Aorta (tissue), 5 donors: ENCODE measurements around the gene TMCC3. TPM values are rescaled to one million over a fixed set of nuclear protein-coding genes. Genes with fewer than 3 reads are reported as not detected.

ENCODE experiments used
- ATAC-seq: fragments of 200-7000 bp; cut with Tn5 transposase; one replicate; pipeline ENCODE4 v1.9.1; 2022; ENCODE audit warnings: moderate library complexity; ENCODE audit not compliant: low FRiP score
- DNase-seq, 2 donors: peaks; one replicate each; pipeline ENCODE4 v3.0.0-alpha.2; 2020
- H3K27ac ChIP-seq, 2 donors: one replicate each; pipeline ENCODE4 v1.5.1; 2013; ENCODE audit warnings: low read length in 2 of 2, mild to moderate bottlenecking in 2 of 2, moderate library complexity in 2 of 2, control low read depth in 1 of 2, inconsistent platforms in 1 of 2, low read depth in 1 of 2
- H3K27me3 ChIP-seq, 2 donors: one replicate each; pipeline ENCODE4 v1.6.1; 2013; ENCODE audit warnings: control low read depth in 1 of 2, low read length in 1 of 2, mild to moderate bottlenecking in 1 of 2, moderate library complexity in 1 of 2; ENCODE audit not compliant: insufficient read depth in 2 of 2, control insufficient read depth in 1 of 2
- H3K36me3 ChIP-seq, 2 donors: one replicate each; pipeline ENCODE4 v1.6.1; 2013; ENCODE audit warnings: control low read depth in 1 of 2, low read length in 1 of 2, mild to moderate bottlenecking in 1 of 2; ENCODE audit not compliant: insufficient read depth in 2 of 2, control insufficient read depth in 1 of 2
- H3K4me1 ChIP-seq, 2 donors: one replicate each; pipeline ENCODE4 v1.6.1; 2013; ENCODE audit warnings: low read length in 2 of 2, control low read depth in 1 of 2, mild to moderate bottlenecking in 1 of 2, moderate library complexity in 1 of 2; ENCODE audit not compliant: insufficient read depth in 2 of 2, control insufficient read depth in 1 of 2
- H3K4me3 ChIP-seq, 2 donors: one replicate each; pipeline ENCODE4 v1.5.1; 2013; ENCODE audit warnings: low read length in 2 of 2, control low read depth in 1 of 2, mild to moderate bottlenecking in 1 of 2
- H3K9me3 ChIP-seq: one replicate; pipeline ENCODE4 v1.6.1; 2013; ENCODE audit warnings: mild to moderate bottlenecking, low read length; ENCODE audit not compliant: control insufficient read depth
- whole genome bisulfite sequencing, 2 donors: extraction: QIAGEN DNeasy Blood & Tissue Kit; methylation state at CpG; one replicate each; pipeline ENCODE4 v1.1.7; 2013; 5-methylcytosine and 5-hydroxymethylcytosine counted together
- intact Hi-C, 2 donors: fragments of 100-400 bp; cut with DNase I; formaldehyde crosslinking; loops; one replicate each; pipeline versions ENCODE4 v1.14.2 to v1.15.0; 2022
- polyA plus RNA-seq, 2 donors: library from polyadenylated mRNA; stranded (reverse); fragments of 200-250 nt; gene quantifications; one replicate each; pipeline ENCODE4 v1.2.3, GENCODE V29; 2013
- total RNA-seq, 2 donors: library from RNA; stranded (reverse); fragmentation: NEBNext Ultra II Directional; extraction: Animal tissue kit (Norgen Biotek cat#: 25700); gene quantifications; one replicate each; pipeline ENCODE4 v1.2.1, GENCODE V29; 2021
- donor health status: healthy with polysubstance abuse.
- donor health status: Bipolar disorder and iron deficiency.
- donor health status: DM: no; HTN: no; CAD: no.
- donor health status: DM: no; HTN: no; CAD: no.
- donor health status: DM: yes; HTN: yes; CAD: no.

The TMCC3 gene
- total and polyA plus RNA-seq, 4 donors: 0.74 to 16.8 (median 12.5) TPM

- H3K4me1 ChIP-seq: no peaks in the 10 kb centered on the region
- no peaks in the 10 kb centered on the region for H3K36me3 ChIP-seq
- no peaks in the 10 kb centered on the region for H3K9me3 ChIP-seq
- H3K27me3 ChIP-seq: no peaks in the 10 kb centered on the region
- H3K27ac ChIP-seq: no peak overlapping the region
- 76 to 87% methylated on average over 2 of the region's 2 CpGs for WGBS, 2 donors
- DNase-seq (no peak), ATAC-seq (no peak)
- H3K4me3 ChIP-seq: no peak overlapping the region
- intact Hi-C loops: no loop called here
Observed at GRCh38 chr12:94666158-94666557, 15.8 kb upstream of the TMCC3 start.

GRCh38 chr12:94663702-94664101 lies 13.3 kb upstream of the TMCC3 start:
- H3K27me3 ChIP-seq: no peaks in the 10 kb centered on the region
- H3K4me1 ChIP-seq: no peaks in the 10 kb centered on the region
- H3K36me3 ChIP-seq: no peaks in the 10 kb centered on the region
- H3K27ac ChIP-seq: no peak overlapping the region
- no peaks in the 10 kb centered on the region for H3K9me3 ChIP-seq
- H3K4me3 ChIP-seq: no peak overlapping the region
- intact Hi-C loops: no loop called here
- ATAC-seq: no peak
- no peak for DNase-seq
- WGBS, 2 donors: 82 to 92% methylated on average over 4 of the region's 4 CpGs

GRCh38 chr12:94663071-94663470 lies 12.7 kb upstream of the TMCC3 start:
- intact Hi-C loops: no loop called here
- H3K36me3 ChIP-seq: no peaks in the 10 kb centered on the region
- WGBS, 2 donors: 71 to 73% methylated on average over 4 of the region's 4 CpGs
- H3K4me1 ChIP-seq: no peaks in the 10 kb centered on the region
- DNase-seq (no peak), ATAC-seq (no peak)
- no peaks in the 10 kb centered on the region for H3K27me3 ChIP-seq
- H3K9me3 ChIP-seq: no peaks in the 10 kb centered on the region
- no peak overlapping the region for H3K27ac ChIP-seq
- no peak overlapping the region for H3K4me3 ChIP-seq

- Histone ChIP-seq H3K4me1 (no peaks in the 10 kb centered on the region), H3K27ac (no peak overlapping the region), H3K27me3 (no peaks in the 10 kb centered on the region), H3K9me3 (no peaks in the 10 kb centered on the region), H3K36me3 (no peaks in the 10 kb centered on the region), H3K4me3 (no peak overlapping the region)
- ATAC-seq: no peak
- no peak for DNase-seq
- intact Hi-C loops: no loop called here
- 33 to 56% methylated on average over 3 of the region's 3 CpGs for WGBS, 2 donors
Observed at GRCh38 chr12:94660436-94660835, 10.1 kb upstream of the TMCC3 start.

- WGBS, 2 donors: 84 to 85% methylated on average over 3 of the region's 3 CpGs
- intact Hi-C loops: no loop called here
- H3K36me3 ChIP-seq: no peaks in the 10 kb centered on the region
- no peak overlapping the region for H3K4me3 ChIP-seq
- no peaks in the 10 kb centered on the region for H3K9me3 ChIP-seq
- no peaks in the 10 kb centered on the region for H3K27me3 ChIP-seq
- H3K4me1 ChIP-seq: no peaks in the 10 kb centered on the region
- ATAC-seq: no peak
- no peak overlapping the region for H3K27ac ChIP-seq
- DNase-seq: no peak
Observed at GRCh38 chr12:94659346-94659930, 9.1 kb upstream of the TMCC3 start.

- no peaks in the 10 kb centered on the region for H3K27me3 ChIP-seq
- intact Hi-C loops: no loop called here
- WGBS, 2 donors: 9 to 10% methylated on average over 1 of the region's 1 CpG
- ATAC-seq (no peak), DNase-seq (no peak)
- no peaks in the 10 kb centered on the region for H3K4me1 ChIP-seq
- no peak overlapping the region for H3K27ac ChIP-seq
- no peaks in the 10 kb centered on the region for H3K9me3 ChIP-seq
- no peaks in the 10 kb centered on the region for H3K36me3 ChIP-seq
- no peak overlapping the region for H3K4me3 ChIP-seq
Observed at GRCh38 chr12:94658931-94659330, 8.6 kb upstream of the TMCC3 start.

GRCh38 chr12:94656556-94656955 lies 6.2 kb upstream of the TMCC3 start:
- no peaks in the 10 kb centered on the region for H3K27me3 ChIP-seq
- H3K4me1 ChIP-seq: no peaks in the 10 kb centered on the region
- DNase-seq (no peak), ATAC-seq (no peak)
- no peaks in the 10 kb centered on the region for H3K9me3 ChIP-seq
- no peaks in the 10 kb centered on the region for H3K36me3 ChIP-seq
- H3K27ac ChIP-seq: no peak overlapping the region
- 96 to 99% methylated on average over 4 of the region's 4 CpGs for WGBS, 2 donors
- intact Hi-C loops: no loop called here
- H3K4me3 ChIP-seq: no peak overlapping the region

- whole genome bisulfite sequencing, 2 donors: 1% methylated on average over 65 to 72 of the region's 72 CpGs
- H3K27me3 ChIP-seq: no peaks in the 10 kb centered on the region
- DNase-seq (peak; percentile 70 to 88), ATAC-seq (peak; percentile 85)
- peak overlapping the region; percentile 71 to 74 for H3K4me3 ChIP-seq
- H3K36me3 ChIP-seq: no peaks in the 10 kb centered on the region
- no peaks in the 10 kb centered on the region for H3K9me3 ChIP-seq
- intact Hi-C loops: no loop called here
- H3K27ac ChIP-seq: no peak overlapping the region
- no peaks in the 10 kb centered on the region for H3K4me1 ChIP-seq
Observed at GRCh38 chr12:94649349-94650142, 811 bp downstream of the TMCC3 start.

- Histone ChIP-seq H3K4me1 (no peaks in the 10 kb centered on the region), H3K36me3 (no peaks in the 10 kb centered on the region), H3K9me3 (no peaks in the 10 kb centered on the region), H3K27me3 (no peaks in the 10 kb centered on the region), H3K4me3 (no peak overlapping the region), H3K27ac (no peak overlapping the region)
- no peak for DNase-seq
- ATAC-seq: no peak
- WGBS, 2 donors: 93 to 95% methylated on average over 4 of the region's 4 CpGs
- intact Hi-C loops: no loop called here
Observed at GRCh38 chr12:94648578-94648977, 1.8 kb downstream of the TMCC3 start.
